HL-60 (cell line): ENCODE results near the gene ZNF205.

ENCODE experiments used
- DNase-seq, 2 experiments: peaks; one replicate each; pipeline ENCODE4 v3.0.0-alpha.2; 2010 to 2020; ENCODE audit warnings: low read depth in 1 of 2, low spot score in 1 of 2
- H3K27ac ChIP-seq: fragments of 250-450 bp; sonication (Bioruptor Pico); replicated peaks from 2 replicates; pipeline ENCODE4 v1.5.1; 2020; ENCODE audit warnings: mild to moderate bottlenecking, moderate library complexity
- H3K27me3 ChIP-seq: fragments of 250-450 bp; sonication (Bioruptor Pico); 2 replicates; pipeline ENCODE4 v1.5.1; 2021; ENCODE audit warnings: mild to moderate bottlenecking, moderate library complexity; ENCODE audit not compliant: insufficient read depth, poor library complexity, severe bottlenecking
- H3K4me3 ChIP-seq: replicated peaks from 2 replicates; pipeline ENCODE4 v1.5.1; 2011; ENCODE audit warnings: mild to moderate bottlenecking, control low read depth, low read length; ENCODE audit not compliant: insufficient read depth
- GABPA ChIP-seq: IDR thresholded peaks from 2 replicates; pipeline ENCODE4 v1.6.1; 2012; ENCODE audit warnings: low read depth
- POLR2AphosphoS5 ChIP-seq: IDR thresholded peaks from 2 replicates; pipeline ENCODE4 v1.6.1; 2012; ENCODE audit warnings: low read depth
- SPI1 ChIP-seq: IDR thresholded peaks from 2 replicates; pipeline ENCODE4 v1.6.1; 2012; ENCODE audit warnings: low read depth, mild to moderate bottlenecking, borderline replicate concordance
- TF ChIP-seq, protein P1 (sequence below): IDR thresholded peaks from one replicate; pipeline ENCODE4 v1.5.1; 2011; ENCODE audit warnings: low read length, control low read depth, inconsistent platforms; ENCODE audit not compliant: insufficient read depth
- TF ChIP-seq, protein P2 (sequence below): IDR thresholded peaks from 2 replicates; pipeline ENCODE4 v1.6.1; 2012; ENCODE audit warnings: low read depth; ENCODE audit not compliant: insufficient replicate concordance

The ZNF205 gene

DNA sequence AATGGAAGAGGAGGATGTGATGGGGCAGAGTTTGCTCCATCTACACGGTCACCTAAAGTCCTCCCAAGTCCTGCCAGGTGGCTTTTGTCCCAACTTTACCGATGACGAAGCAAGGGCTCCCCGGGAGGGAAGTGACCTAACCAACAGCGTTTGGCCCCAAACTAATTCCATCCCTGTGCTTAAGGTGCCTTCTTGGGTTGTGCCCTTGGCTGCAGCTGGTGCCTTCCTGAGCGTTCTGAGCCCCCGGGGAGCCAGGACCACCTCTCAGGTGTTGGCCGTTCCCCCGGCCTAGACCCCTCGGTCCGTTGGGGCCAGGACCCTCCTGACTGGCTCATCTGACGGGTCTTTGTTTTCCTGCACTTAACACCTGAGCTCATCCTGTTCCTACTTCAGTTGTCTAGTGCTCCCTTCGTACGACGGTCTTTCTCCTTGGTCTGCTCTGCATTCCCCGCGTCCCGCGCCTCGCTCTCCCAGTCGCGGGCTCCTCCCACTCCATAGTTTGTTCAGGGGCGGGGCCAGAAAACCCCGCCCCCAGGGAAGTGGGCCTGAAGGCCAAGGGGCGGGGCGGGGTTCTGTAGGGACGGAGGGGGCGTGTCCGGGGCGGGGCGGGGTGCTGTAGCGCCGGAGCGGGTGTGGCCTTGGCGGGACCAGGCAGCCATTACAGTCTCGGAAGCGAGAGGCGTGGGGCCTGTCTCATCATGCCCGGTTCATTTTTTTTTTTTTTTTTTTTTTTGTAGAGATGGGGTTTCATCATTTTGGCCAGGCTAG is 12.5 kb upstream of the ZNF205 start:
- Histone ChIP-seq H3K4me3 (no peak overlapping the region), H3K27me3 (no peaks in the 10 kb centered on the region), H3K27ac (0 out of 2 replicates have a peak overlapping the region, but pooled peaks have one; percentile 11)
- TF ChIP-seq, protein P1, sequence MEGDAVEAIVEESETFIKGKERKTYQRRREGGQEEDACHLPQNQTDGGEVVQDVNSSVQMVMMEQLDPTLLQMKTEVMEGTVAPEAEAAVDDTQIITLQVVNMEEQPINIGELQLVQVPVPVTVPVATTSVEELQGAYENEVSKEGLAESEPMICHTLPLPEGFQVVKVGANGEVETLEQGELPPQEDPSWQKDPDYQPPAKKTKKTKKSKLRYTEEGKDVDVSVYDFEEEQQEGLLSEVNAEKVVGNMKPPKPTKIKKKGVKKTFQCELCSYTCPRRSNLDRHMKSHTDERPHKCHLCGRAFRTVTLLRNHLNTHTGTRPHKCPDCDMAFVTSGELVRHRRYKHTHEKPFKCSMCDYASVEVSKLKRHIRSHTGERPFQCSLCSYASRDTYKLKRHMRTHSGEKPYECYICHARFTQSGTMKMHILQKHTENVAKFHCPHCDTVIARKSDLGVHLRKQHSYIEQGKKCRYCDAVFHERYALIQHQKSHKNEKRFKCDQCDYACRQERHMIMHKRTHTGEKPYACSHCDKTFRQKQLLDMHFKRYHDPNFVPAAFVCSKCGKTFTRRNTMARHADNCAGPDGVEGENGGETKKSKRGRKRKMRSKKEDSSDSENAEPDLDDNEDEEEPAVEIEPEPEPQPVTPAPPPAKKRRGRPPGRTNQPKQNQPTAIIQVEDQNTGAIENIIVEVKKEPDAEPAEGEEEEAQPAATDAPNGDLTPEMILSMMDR = no peak
- TF ChIP-seq, protein P2, sequence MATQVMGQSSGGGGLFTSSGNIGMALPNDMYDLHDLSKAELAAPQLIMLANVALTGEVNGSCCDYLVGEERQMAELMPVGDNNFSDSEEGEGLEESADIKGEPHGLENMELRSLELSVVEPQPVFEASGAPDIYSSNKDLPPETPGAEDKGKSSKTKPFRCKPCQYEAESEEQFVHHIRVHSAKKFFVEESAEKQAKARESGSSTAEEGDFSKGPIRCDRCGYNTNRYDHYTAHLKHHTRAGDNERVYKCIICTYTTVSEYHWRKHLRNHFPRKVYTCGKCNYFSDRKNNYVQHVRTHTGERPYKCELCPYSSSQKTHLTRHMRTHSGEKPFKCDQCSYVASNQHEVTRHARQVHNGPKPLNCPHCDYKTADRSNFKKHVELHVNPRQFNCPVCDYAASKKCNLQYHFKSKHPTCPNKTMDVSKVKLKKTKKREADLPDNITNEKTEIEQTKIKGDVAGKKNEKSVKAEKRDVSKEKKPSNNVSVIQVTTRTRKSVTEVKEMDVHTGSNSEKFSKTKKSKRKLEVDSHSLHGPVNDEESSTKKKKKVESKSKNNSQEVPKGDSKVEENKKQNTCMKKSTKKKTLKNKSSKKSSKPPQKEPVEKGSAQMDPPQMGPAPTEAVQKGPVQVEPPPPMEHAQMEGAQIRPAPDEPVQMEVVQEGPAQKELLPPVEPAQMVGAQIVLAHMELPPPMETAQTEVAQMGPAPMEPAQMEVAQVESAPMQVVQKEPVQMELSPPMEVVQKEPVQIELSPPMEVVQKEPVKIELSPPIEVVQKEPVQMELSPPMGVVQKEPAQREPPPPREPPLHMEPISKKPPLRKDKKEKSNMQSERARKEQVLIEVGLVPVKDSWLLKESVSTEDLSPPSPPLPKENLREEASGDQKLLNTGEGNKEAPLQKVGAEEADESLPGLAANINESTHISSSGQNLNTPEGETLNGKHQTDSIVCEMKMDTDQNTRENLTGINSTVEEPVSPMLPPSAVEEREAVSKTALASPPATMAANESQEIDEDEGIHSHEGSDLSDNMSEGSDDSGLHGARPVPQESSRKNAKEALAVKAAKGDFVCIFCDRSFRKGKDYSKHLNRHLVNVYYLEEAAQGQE = no peak
- TF ChIP-seq GABPA = no peak
- peak; percentile 29; the same call in 1 of the 2 replicates for TF ChIP-seq SPI1
- TF ChIP-seq POLR2AphosphoS5 = no peak
- peak; percentile 83 to 92 for DNase-seq

DNA sequence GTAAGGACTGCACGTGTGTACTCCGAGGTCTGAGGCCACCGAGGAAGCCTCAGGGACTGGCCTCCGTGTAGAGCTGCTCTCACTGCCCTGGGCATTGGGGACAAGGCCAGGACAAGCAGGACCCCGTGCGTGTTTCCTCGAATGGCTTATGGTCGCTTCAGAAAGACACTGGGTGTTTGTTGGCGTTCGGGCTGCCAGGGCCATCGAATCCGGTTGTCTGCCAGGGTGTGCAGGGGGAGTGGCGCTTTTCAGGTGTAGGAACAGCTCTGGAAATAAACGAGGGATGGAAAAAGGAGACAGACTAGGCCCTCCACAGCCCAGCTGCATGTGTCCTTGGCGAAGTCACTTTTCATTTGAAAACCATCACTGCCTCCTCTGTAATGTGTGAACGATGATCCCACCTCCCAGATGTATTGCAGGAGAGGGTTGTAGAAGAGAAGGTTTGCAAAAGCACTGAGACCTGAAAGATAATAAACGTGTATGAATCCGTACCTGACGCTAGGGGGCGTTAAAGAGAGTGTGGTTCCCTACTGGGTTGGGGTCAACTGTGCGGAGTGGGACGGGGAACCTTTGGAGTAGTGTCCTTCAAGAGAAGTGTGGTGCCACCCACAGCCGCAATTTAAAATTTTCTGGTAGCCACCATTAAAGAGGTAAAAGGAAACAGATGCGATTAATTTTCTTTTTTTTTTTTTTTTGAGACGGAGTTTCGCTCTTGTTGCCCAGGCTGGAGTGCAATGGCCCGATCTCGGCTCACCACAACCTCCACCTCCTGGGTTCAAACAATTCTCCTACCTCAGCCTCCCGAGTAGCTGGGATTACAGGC is 11.2 kb upstream of the ZNF205 start:
- TF ChIP-seq POLR2AphosphoS5 = no peak
- TF ChIP-seq, protein P1 = peak; percentile 50
- TF ChIP-seq GABPA = no peak
- Histone ChIP-seq H3K4me3 (no peak overlapping the region), H3K27me3 (no peaks in the 10 kb centered on the region), H3K27ac (peak overlapping the region; percentile 21)
- peak in 1 of 2 experiments; percentile 69 for DNase-seq

DNA sequence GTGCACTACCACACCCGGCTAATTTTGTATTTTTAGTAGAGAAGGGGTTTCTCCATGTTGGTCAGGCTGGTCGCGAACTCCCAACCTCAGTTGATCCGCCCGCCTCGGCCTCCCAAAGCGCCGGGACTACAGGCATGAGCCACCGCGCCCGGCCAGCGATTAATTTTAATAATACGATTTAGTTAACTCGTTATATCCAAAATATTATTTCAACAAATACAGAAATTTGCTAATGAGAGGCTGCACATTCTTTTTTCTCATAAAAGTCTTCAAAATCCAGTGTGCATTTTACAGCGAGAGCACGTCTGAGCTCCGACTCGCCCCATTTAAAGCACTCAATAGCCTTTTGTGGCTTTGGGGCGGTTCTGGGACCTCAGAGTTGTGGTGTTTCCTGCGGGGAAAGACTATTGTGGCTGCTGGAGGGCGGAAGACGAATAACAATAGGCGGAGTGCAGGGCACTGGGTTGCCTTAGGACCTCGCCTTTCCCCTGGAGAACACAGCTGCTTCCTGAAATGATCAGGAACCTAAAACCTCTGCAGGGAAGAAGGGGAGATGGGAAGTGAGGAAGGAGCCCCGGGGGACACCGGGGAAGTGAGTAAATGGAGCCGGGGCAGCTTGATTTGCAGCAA is 10.4 kb upstream of the ZNF205 start:
- DNase-seq = peak; percentile 72 to 74
- Histone ChIP-seq H3K27ac (peak overlapping the region; percentile 21), H3K27me3 (no peaks in the 10 kb centered on the region), H3K4me3 (no peak overlapping the region)
- TF ChIP-seq, protein P1 = no peak
- TF ChIP-seq GABPA = no peak
- TF ChIP-seq, protein P2 = no peak
- TF ChIP-seq SPI1 = no peak
- TF ChIP-seq POLR2AphosphoS5 = no peak
